ENCODE measurements around the gene CDK15.

DNA sequence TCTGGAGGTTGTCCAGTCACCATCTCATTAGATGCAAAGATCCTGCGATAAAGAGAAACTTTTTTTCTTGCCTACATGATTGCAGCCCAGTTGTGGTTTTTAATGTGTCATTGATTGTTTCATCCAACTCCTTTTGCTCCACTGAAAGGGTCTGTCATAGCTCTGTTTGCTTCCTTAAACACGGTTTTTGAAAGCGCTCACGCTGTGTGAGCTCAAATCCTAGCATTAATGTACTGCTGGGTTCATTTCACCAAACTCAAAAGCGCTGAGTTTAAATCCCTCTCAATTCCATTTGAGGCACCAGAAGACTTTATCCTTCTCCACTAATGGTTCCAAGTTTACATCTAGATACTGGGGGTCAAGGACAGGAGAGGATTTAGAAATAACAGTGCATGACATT, 53.6 kb downstream of the CDK15 start:
- no peak for TF ChIP-seq CTCF (IDR thresholded peaks at IDR 0.05)
- TF ChIP-seq EZH2 (IDR thresholded peaks at IDR 0.05; ENCODE audit: borderline replicate concordance, insufficient read depth, low read depth, low read length, poor library complexity, severe bottlenecking): no peak

Data from B cell (primary cell).